ENCODE results near the gene MAMSTR. TPM values are rescaled to one million over a fixed set of nuclear protein-coding genes. Genes with fewer than 3 reads are reported as not detected.

The MAMSTR gene
- total RNA-seq, 4 donors from 2014 or later: 0.57 to 1.6 (median 1.5) TPM

DNA sequence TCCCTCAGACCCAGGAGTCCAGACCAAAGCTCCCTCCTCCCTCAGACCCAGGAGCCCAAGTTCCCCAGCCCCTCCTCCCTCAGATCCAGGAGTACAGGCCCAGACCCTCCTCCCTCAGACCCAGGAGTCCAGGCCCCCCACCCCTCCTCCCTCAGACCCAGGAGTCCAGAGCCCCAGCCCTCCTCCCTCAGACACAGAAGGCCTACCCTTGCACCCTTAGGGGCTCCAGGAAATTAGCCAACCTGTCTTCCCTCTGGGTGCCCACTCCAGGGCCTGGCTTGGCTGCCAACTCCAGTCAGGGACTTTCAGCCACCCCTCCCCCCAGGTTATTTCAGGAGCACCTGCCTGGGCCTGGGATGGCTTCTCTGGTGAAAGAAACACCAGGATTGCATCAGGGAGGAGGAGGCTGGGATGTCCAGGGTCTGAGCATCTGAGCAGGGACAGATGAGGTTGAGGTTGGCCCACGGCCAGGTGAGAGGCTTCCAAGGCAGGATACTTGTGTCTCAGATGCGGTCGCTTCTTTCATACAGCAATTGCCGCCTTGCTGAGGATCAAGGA, 35.6 kb upstream of the MAMSTR start, which contains the start of gene FGF21:
Gene FGF21, plus strand, starts transcription at position 441 of the 558 bp plus-strand sequence. CDS start 713 bp downstream, outside the sequence.
- Histone ChIP-seq H3K9me3 (no peaks in the 10 kb centered on the region), H3K27ac (no peak within 1 kb of the TSS), H3K4me3 (no peak within 1 kb of the TSS), H3K4me1 (peaks cover 19% of the 10 kb centered on the region), H3K27me3 (no peaks in the 10 kb centered on the region), H3K36me3 (peaks cover 4% of the 10 kb centered on the region)
- no peak for TF ChIP-seq EP300 (IDR thresholded peaks at IDR 0.05)
- TF ChIP-seq POLR2A (IDR thresholded peaks at IDR 0.05): no peak
- 83% methylated on average over 1 of the region's 4 CpGs for WGBS
- no peak for DNase-seq (ENCODE audit: low spot score in 2 of 2)

GRCh38 chr19:48752496-48753365, 33.2 kb upstream of the MAMSTR start, which contains the start of gene FUT1:
TSS of gene FUT1 (minus strand) at chr19:48752641. CDS start at chr19:48751281, 1,360 bp downstream.
- WGBS: 6% methylated on average over 20 of the region's 73 CpGs
- Histone ChIP-seq H3K27ac (peak within 1 kb of the TSS; percentile 22), H3K4me1 (peaks cover 19% of the 10 kb centered on the region), H3K36me3 (peaks cover 9% of the 10 kb centered on the region), H3K27me3 (no peaks in the 10 kb centered on the region), H3K9me3 (no peaks in the 10 kb centered on the region), H3K4me3 (peak within 1 kb of the TSS; percentile 49)
- DNase-seq (ENCODE audit: low spot score in 2 of 2): peak in 1 of 2 donors; percentile 79
- TF ChIP-seq EP300 (IDR thresholded peaks at IDR 0.05) (no peak), CTCF (IDR thresholded peaks at IDR 0.05) (no peak), POLR2AphosphoS5 (IDR thresholded peaks at IDR 0.05) (no peak), POLR2A (IDR thresholded peaks at IDR 0.05) (no peak)

DNA sequence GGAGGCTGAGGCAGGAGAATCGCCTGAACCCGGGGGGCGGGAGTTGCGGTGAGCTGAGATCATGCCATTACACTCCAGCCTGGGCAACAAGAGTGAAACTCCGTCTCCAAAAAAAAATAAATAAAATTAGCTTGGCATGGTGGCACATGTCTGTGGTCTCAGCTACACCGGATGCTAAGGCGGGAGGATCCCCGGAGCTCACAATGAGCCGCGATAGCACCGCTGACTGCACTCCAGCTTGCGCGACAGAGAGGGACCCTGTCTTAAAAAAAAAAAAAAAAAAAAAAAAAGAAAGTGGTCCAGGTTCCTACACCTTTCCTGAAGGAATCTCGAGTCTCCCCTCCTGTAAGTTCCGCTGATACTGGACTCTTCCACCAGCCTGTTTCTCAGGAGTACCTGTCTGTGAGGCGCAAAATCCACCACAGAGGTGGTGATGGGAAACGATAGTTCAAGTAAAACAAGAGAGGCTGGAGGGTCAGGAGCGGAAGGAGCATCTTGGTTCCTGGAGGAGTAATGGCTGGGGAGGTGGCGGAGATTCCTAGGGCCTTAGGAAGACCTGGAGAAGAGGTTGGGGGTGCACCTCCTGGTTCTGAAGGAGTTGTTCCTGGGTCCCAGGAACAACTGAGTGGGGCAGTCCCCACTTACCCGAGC, 32.4 kb upstream of the MAMSTR start:
- Histone ChIP-seq H3K9me3 (no peaks in the 10 kb centered on the region), H3K4me1 (peaks cover 19% of the 10 kb centered on the region), H3K36me3 (peaks cover 9% of the 10 kb centered on the region), H3K4me3 (peak overlapping the region; percentile 49), H3K27me3 (no peaks in the 10 kb centered on the region), H3K27ac (peak overlapping the region; percentile 22)
- DNase-seq (ENCODE audit: low spot score in 2 of 2): no peak
- TF ChIP-seq CTCF (IDR thresholded peaks at IDR 0.05) (no peak), POLR2AphosphoS5 (IDR thresholded peaks at IDR 0.05) (no peak), EP300 (IDR thresholded peaks at IDR 0.05) (no peak), POLR2A (IDR thresholded peaks at IDR 0.05) (no peak)
- 14% methylated on average over 19 of the region's 20 CpGs for WGBS

- 93% methylated on average over 28 of the region's 29 CpGs for WGBS
- Histone ChIP-seq H3K27ac (no peak overlapping the region), H3K27me3 (no peaks in the 10 kb centered on the region), H3K4me1 (peaks cover 19% of the 10 kb centered on the region), H3K36me3 (peaks cover 9% of the 10 kb centered on the region), H3K4me3 (no peak overlapping the region), H3K9me3 (no peaks in the 10 kb centered on the region)
- no peak for TF ChIP-seq EP300 (IDR thresholded peaks at IDR 0.05)
- no peak for TF ChIP-seq CTCF (IDR thresholded peaks at IDR 0.05)
- no peak for TF ChIP-seq POLR2A (IDR thresholded peaks at IDR 0.05)
- TF ChIP-seq POLR2AphosphoS5 (IDR thresholded peaks at IDR 0.05): no peak
- no peak for DNase-seq (ENCODE audit: low spot score in 2 of 2)
These were observed 31.4 kb upstream of the MAMSTR start for GRCh38 chr19:48750771-48751504.

DNA sequence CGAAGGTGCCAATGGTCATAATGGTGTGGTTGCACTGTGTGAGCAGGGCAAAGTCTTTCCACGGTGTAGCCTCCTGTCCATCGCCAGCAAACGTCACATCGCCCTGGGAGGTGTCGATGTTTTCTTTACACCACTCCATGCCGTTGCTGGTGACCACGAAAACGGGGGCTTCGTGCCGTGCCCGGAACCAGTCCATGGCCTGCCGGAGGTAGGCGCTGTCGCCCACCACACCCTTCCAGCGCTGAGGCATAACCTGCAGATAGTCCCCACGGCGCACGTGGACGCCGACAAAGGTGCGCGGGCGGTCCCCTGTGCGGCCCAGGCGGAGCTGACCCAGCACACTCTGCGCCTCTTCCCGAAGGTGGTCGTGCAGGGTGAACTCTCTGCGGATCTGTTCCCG, 30.8 kb upstream of the MAMSTR start:
- no peak overlapping the region for H3K27ac ChIP-seq
- H3K36me3 ChIP-seq: peaks cover 9% of the 10 kb centered on the region
- WGBS: 91% methylated on average over 20 of the region's 31 CpGs
- peaks cover 19% of the 10 kb centered on the region for H3K4me1 ChIP-seq
- no peaks in the 10 kb centered on the region for H3K9me3 ChIP-seq
- no peak overlapping the region for H3K4me3 ChIP-seq
- TF ChIP-seq CTCF (IDR thresholded peaks at IDR 0.05) (no peak), EP300 (IDR thresholded peaks at IDR 0.05) (no peak), POLR2AphosphoS5 (IDR thresholded peaks at IDR 0.05) (no peak), POLR2A (IDR thresholded peaks at IDR 0.05) (no peak)
- H3K27me3 ChIP-seq: no peaks in the 10 kb centered on the region
- DNase-seq (ENCODE audit: low spot score in 2 of 2): no peak
